DMS79 treated with DMSO at 0.1 percent for 48 hours (cell line): ENCODE results near the gene BORCS8.
"Not testable (repeated sequence)": the region's sequence is repeated elsewhere in the genome, so short reads cannot be mapped to it uniquely, and the experiment has no call there.

Source experiments
- DNase-seq: peaks from one replicate; lab custom pipeline; 2025; lab: John Stamatoyannopoulos, UW

BORCS8 gene

GRCh38 chr19:19148504-19148903 is 43.4 kb downstream of the BORCS8 start:
- not testable (repeated sequence) for DNase-seq

- DNase-seq: no peak
Measured at GRCh38 chr19:19147344-19147743, 44.6 kb downstream of the BORCS8 start.

DNA sequence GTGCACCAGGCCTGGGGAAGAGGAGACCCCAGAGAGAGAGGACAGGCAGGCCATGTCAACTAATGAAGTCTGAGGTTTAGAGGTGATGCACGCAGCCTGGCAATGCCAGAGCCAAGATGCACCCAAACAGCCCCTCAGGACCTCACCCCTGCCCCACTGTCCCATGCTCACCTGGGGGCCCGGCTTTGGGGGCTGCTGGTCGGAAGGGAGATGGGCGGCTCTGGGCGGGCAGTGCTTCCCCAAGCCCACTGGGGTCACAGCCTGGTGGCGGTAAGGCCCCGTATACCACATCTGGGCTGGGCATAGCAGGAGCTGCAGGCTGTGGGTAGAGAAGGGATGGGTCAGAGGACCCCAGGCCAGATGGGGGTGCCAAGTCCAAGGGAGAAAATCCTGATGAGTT is 45.1 kb downstream of the BORCS8 start:
- DNase-seq: no peak

DNA sequence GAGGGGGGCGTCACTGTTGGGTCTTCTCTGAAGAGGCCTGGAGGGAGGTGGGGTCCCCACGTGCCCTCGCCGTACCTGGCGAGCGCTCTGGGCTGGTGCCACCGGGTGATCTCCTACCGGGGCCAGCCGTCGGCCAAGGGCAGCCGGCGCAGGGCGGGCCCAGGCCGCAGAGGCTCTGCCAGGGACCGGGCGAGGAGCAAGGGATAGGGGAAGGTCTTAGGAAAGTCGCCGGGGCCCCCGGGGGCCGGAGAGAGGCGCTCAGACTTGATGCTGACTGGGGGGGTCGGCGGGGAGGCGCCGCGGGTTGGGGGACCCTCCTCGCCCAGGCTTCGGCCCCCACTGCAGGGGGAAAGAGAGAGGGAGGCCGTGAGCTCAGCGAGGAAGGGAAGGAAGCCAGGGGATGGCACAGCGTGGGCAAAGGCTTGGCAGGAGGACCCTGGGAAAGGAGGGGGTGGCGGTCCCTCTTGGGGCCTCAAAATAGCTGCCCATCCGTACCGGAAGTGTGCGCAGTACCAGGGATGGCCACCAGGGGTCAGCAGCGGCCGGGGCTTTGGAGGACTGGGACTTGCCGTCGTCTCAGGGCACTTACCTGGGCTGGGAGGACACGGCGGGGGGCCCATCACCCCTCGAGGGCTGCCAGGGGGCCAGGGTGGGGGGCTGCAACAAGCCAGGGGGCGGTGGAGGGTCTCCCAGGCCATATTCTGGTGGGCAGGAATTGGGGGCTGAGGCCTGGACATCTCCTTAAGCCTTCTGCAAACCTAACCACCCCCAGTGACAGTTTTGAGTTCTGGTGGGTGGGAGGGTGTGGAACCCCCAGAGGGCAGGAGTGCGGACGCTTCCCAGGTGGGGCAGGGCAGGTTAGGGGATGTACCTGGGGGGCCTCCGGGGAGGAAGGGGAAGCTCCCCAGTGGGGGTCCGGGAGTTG is 46.0 kb downstream of the BORCS8 start:
- DNase-seq: peak; percentile 41

- no peak for DNase-seq
Measured at GRCh38 chr19:19145281-19145680, 46.7 kb downstream of the BORCS8 start.

DNA sequence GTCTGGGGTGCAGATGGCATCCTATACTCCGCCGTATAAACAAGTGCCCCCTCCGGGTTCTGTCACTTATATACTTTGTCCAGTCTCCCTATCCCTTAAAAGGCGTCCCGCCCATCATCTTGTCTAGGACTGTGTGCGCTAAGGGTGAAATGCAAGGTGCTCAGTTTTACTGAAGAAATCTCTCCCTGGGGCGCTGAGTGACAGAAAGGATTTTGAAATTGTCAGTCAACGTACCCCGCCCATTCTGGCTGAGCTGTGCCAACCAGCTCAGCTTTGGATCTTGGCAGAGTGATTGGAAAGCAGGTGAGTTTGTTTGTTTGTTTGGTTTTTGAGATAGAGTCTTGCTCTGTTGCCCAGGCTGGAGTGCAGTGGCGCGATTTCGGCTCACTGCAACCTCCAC is 49.6 kb downstream of the BORCS8 start:
- DNase-seq: no peak

GRCh38 chr19:19140476-19140875 is 51.5 kb downstream of the BORCS8 start:
- DNase-seq: no peak

- DNase-seq: no peak
Measured at GRCh38 chr19:19139876-19140229, 52.1 kb downstream of the BORCS8 start.

- DNase-seq: peak; percentile 94
Measured at GRCh38 chr19:19138109-19138981, 53.6 kb downstream of the BORCS8 start, which contains the start of gene TMEM161A. TSS of gene TMEM161A (minus strand) at chr19:19138478. CDS start at chr19:19138428, 50 bp downstream.

- peak; percentile 7 for DNase-seq
Measured at GRCh38 chr19:19137556-19138108, 54.3 kb downstream of the BORCS8 start.

DNA sequence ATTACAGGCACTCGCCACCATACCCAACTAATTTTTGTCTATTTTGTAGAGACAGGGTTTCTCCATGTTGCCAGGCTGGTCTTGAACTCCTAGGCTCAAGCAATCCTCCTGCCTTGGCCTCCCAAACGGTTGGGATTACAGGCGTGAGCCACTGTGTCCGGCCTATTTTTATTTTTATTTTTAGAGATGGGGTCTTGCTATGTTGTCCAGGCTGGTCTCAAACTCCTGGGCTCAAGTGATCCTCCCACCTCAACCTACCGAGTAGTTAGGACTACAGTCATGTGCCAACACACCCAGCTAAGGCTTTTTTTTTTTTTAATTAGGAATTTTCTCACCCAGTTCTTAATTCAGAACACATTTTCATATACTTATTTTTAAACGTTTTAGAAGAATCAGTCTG is 56.2 kb downstream of the BORCS8 start:
- DNase-seq: not testable (repeated sequence)

- no peak for DNase-seq
Measured at GRCh38 chr19:19134687-19135158, 57.2 kb downstream of the BORCS8 start.

GRCh38 chr19:19133985-19134384 is 58.0 kb downstream of the BORCS8 start:
- no peak for DNase-seq

GRCh38 chr19:19132912-19133311 is 59.0 kb downstream of the BORCS8 start:
- no peak for DNase-seq

DNA sequence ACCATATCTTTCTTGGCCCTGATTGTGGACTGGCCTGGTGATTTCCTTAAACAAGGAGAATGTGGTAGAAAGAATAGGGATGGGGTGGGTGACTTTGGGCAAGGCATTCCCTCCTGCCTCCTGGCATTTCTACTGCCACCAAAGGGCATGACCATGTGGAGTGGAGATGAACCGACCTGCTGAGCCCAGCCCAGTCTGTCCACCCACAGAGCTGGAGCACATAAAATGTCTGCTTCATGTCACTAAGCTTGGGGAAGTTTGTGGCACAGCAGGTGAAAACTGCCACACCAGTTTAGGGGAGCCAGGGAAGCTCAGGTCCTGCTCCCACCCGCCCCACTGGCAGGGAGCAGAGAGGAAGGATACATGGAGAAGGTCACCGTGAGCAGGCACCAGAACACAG is 60.0 kb downstream of the BORCS8 start:
- no peak for DNase-seq
